SK-N-SH (cell line): ENCODE results near the gene CDSN.

ENCODE experiments used
- CTCF ChIP-seq: fragments of 200-600 bp; sonication (generic); IDR thresholded peaks from 2 replicates; pipeline ENCODE4 v1.6.1; 2017; ENCODE audit warnings: antibody characterized with exemption, mild to moderate bottlenecking, moderate library complexity
- EP300 ChIP-seq, 2 experiments: IDR thresholded peaks; 2 replicates each; pipeline versions ENCODE4 v1.4.0 to v1.6.1; 2012; ENCODE audit warnings: borderline replicate concordance in 1 of 2, low read depth in 1 of 2, low read length in 1 of 2
- JUND ChIP-seq: IDR thresholded peaks from 2 replicates; pipeline ENCODE4 v1.4.0; 2012
- RCOR1 ChIP-seq: fragments of 150-350 bp; IDR thresholded peaks from 2 replicates; pipeline ENCODE4 v1.6.1; 2017; ENCODE audit warnings: antibody characterized with exemption, low read length

GRCh38 chr6:31162463-31163165 is 42.4 kb upstream of the CDSN start:
- no peak for TF ChIP-seq EP300 (IDR thresholded peaks at IDR 0.05; ENCODE audit: borderline replicate concordance in 1 of 2, low read depth in 1 of 2, low read length in 1 of 2)
- TF ChIP-seq JUND: no peak
- no peak for TF ChIP-seq RCOR1
- TF ChIP-seq CTCF: no peak
